Measurements from ENCODE around the gene PPM1H.

The PPM1H gene

GRCh38 chr12:62903151-62903550 is 31.8 kb downstream of the PPM1H start:
- Histone ChIP-seq H3K9me3 (ENCODE audit: control insufficient read depth, insufficient read depth, low read depth, low read length) (no peaks in the 10 kb centered on the region), H3K27ac (ENCODE audit: extremely low read depth, low read depth, low read length) (no peak overlapping the region), H3K36me3 (ENCODE audit: control insufficient read depth in 2 of 2, insufficient read depth in 1 of 2, low read length in 2 of 2) (no peaks in the 10 kb centered on the region), H3K4me1 (ENCODE audit: control insufficient read depth, insufficient read depth, low read length) (peaks cover 9% of the 10 kb centered on the region), H3K4me3 (ENCODE audit: low read depth, low read length) (no peak overlapping the region)
- no peak for TF ChIP-seq SP3 (tag by site-specific recombination; IDR thresholded peaks at IDR 0.05)
- no peak for TF ChIP-seq ZNF391 (tag by site-specific recombination; IDR thresholded peaks at IDR 0.05; ENCODE audit: borderline replicate concordance, low read depth)
- ChIA-PET POLR2A (no interaction called here), CTCF (interaction anchor here (0.7 kb wide), 1 partner anchor 878 kb away, joined by 3 read pairs; no protein-coding TSS in a partner anchor)

- ChIA-PET CTCF (interaction anchor here (0.5 to 0.7 kb wide), 3 partner anchors 82 to 1056 kb away, joined by 3 to 4 read pairs (median 3); no protein-coding TSS in a partner anchor), POLR2A (no interaction called here)
- peaks cover 9% of the 10 kb centered on the region for H3K4me1 ChIP-seq (ENCODE audit: control insufficient read depth, insufficient read depth, low read length)
- H3K36me3 ChIP-seq (ENCODE audit: control insufficient read depth in 2 of 2, insufficient read depth in 1 of 2, low read length in 2 of 2): no peaks in the 10 kb centered on the region
- H3K9me3 ChIP-seq (ENCODE audit: control insufficient read depth, insufficient read depth, low read depth, low read length): no peaks in the 10 kb centered on the region
- H3K4me3 ChIP-seq (ENCODE audit: low read depth, low read length): no peak overlapping the region
- TF ChIP-seq ZNF398 (tag by site-specific recombination; IDR thresholded peaks at IDR 0.05): peak; percentile 31; the same call in 1 of the 2 replicates
- TF ChIP-seq ZBTB17 (tag by site-specific recombination; IDR thresholded peaks at IDR 0.05): 0 out of 2 replicates have a peak, but pooled peaks have one; percentile 26
- no peak for TF ChIP-seq ZNF645 (tag by site-specific recombination; IDR thresholded peaks at IDR 0.05)
- TF ChIP-seq ZBTB6 (tag by site-specific recombination; IDR thresholded peaks at IDR 0.05): peak; percentile 65
- TF ChIP-seq MEIS1 (CRISPR knock-in tag; IDR thresholded peaks at IDR 0.05; ENCODE audit: borderline replicate concordance): no peak
- peak; percentile 59; the same call in 1 of the 2 replicates for TF ChIP-seq PRDM10 (tag by site-specific recombination; IDR thresholded peaks at IDR 0.05)
- H3K27ac ChIP-seq (ENCODE audit: extremely low read depth, low read depth, low read length): no peak overlapping the region
These were observed 34.2 kb downstream of the PPM1H start for GRCh38 chr12:62900686-62901272.

GRCh38 chr12:62899568-62900390 is 35.2 kb downstream of the PPM1H start:
- H3K4me1 ChIP-seq (ENCODE audit: control insufficient read depth, insufficient read depth, low read length): peaks cover 9% of the 10 kb centered on the region
- no peak overlapping the region for H3K4me3 ChIP-seq (ENCODE audit: low read depth, low read length)
- H3K9me3 ChIP-seq (ENCODE audit: control insufficient read depth, insufficient read depth, low read depth, low read length): no peaks in the 10 kb centered on the region
- TF ChIP-seq ZNF354C (tag by site-specific recombination; IDR thresholded peaks at IDR 0.05; ENCODE audit: borderline replicate concordance, low read depth) (no peak), GLIS2 (tag by site-specific recombination; IDR thresholded peaks at IDR 0.05) (no peak), GLI4 (tag by site-specific recombination; IDR thresholded peaks at IDR 0.05) (no peak)
- H3K27ac ChIP-seq (ENCODE audit: extremely low read depth, low read depth, low read length): no peak overlapping the region
- no peaks in the 10 kb centered on the region for H3K36me3 ChIP-seq (ENCODE audit: control insufficient read depth in 2 of 2, insufficient read depth in 1 of 2, low read length in 2 of 2)
- POLR2A ChIA-PET: no interaction called here
- CTCF ChIA-PET: interaction anchor here (0.7 kb wide), 1 partner anchor 32 kb away, joined by 3 read pairs; no protein-coding TSS in a partner anchor
